AG04450 (cell line): ENCODE data around the gene BNIP1. TPM values are rescaled to one million over a fixed set of nuclear protein-coding genes. Genes with fewer than 3 reads are reported as not detected.

Experiments
- CTCF ChIA-PET: fragments of 300-600, 350-600 bp; formaldehyde crosslinking; extraction: SDS; loops from one replicate; lab custom pipeline; 2022; ENCODE audit warnings: antibody characterized with exemption, inconsistent platforms; lab: Charles Lee
- POLR2A ChIA-PET: fragments of 350-600 bp; formaldehyde crosslinking; extraction: SDS; loops from one replicate; lab custom pipeline; 2021; ENCODE audit warnings: antibody characterized with exemption, inconsistent platforms; lab: Yijun Ruan, JAX
- DNase-seq: peaks from one replicate; pipeline ENCODE4 v3.0.0-alpha.2; 2011; ENCODE audit warnings: low read depth, low spot score
- H3K27ac ChIP-seq: one replicate; pipeline ENCODE4 v1.5.1; 2012; ENCODE audit warnings: low read depth, low read length, control low read depth
- H3K27me3 ChIP-seq: one replicate; pipeline ENCODE4 v1.6.0; 2012; ENCODE audit warnings: low read length; ENCODE audit not compliant: control insufficient read depth, insufficient read depth
- H3K4me3 ChIP-seq: 2 replicates; pipeline ENCODE4 v1.5.1; 2011; ENCODE audit warnings: mild to moderate bottlenecking, low read depth, low read length, control low read depth
- H3K9me3 ChIP-seq: 2 replicates; pipeline ENCODE4 v1.5.1; 2012; ENCODE audit warnings: low read length; ENCODE audit not compliant: control insufficient read depth, insufficient read depth
- CTCF ChIP-seq: IDR thresholded peaks from 2 replicates; pipeline ENCODE4 v1.5.1; 2011; ENCODE audit warnings: low read depth, low read length, control low read depth, inconsistent platforms
- polyA plus RNA-seq: library from polyadenylated mRNA; depleted of rRNA; stranded (reverse); fragments of >200 nt; gene quantifications from 2 replicates; pipeline ENCODE4 v1.2.3, GENCODE V29; 2011

The BNIP1 gene
- polyA plus RNA-seq, 1 experiment: 23.5 TPM

GRCh38 chr5:173197375-173197891 lies 53.1 kb downstream of the BNIP1 start:
- peaks cover 10% of the 10 kb centered on the region for H3K9me3 ChIP-seq
- no peak overlapping the region for H3K27ac ChIP-seq
- no peak overlapping the region for H3K4me3 ChIP-seq
- TF ChIP-seq CTCF: no peak
- POLR2A ChIA-PET: no interaction called here
- DNase-seq: no peak
- peaks cover 41% of the 10 kb centered on the region for H3K27me3 ChIP-seq
- CTCF ChIA-PET: no interaction called here

- Histone ChIP-seq H3K27ac (no peak overlapping the region), H3K4me3 (no peak overlapping the region), H3K9me3 (peaks cover 10% of the 10 kb centered on the region), H3K27me3 (peaks cover 41% of the 10 kb centered on the region)
- CTCF ChIA-PET: no interaction called here
- POLR2A ChIA-PET: no interaction called here
- no peak for TF ChIP-seq CTCF
- DNase-seq: no peak
Measured at GRCh38 chr5:173198049-173198448, 53.7 kb downstream of the BNIP1 start.

GRCh38 chr5:173200356-173200755 lies 56.0 kb downstream of the BNIP1 start:
- ChIA-PET CTCF (no interaction called here), POLR2A (no interaction called here)
- no peak for TF ChIP-seq CTCF
- peaks cover 32% of the 10 kb centered on the region for H3K27me3 ChIP-seq
- H3K27ac ChIP-seq: no peak overlapping the region
- no peak for DNase-seq
- H3K9me3 ChIP-seq: peaks cover 10% of the 10 kb centered on the region
- no peak overlapping the region for H3K4me3 ChIP-seq

- Histone ChIP-seq H3K4me3 (no peak overlapping the region), H3K27ac (no peak overlapping the region), H3K27me3 (peaks cover 29% of the 10 kb centered on the region), H3K9me3 (peaks cover 10% of the 10 kb centered on the region)
- ChIA-PET CTCF (interaction anchor here (1.1 to 1.9 kb wide), 3 partner anchors 36 to 489 kb away, joined by 4 to 5 read pairs (median 5); no protein-coding TSS in a partner anchor), POLR2A (interaction anchor here (0.7 to 0.9 kb wide), 2 partner anchors 15 to 24 kb away, joined by 3 to 4 read pairs; no protein-coding TSS in a partner anchor)
- no peak for TF ChIP-seq CTCF
- peak; percentile 16 for DNase-seq
Measured at GRCh38 chr5:173201636-173202265, 57.4 kb downstream of the BNIP1 start.

- POLR2A ChIA-PET: interaction anchor here (0.6 to 0.9 kb wide), 2 partner anchors 19 to 24 kb away, joined by 3 to 4 read pairs; no protein-coding TSS in a partner anchor
- TF ChIP-seq CTCF: no peak
- CTCF ChIA-PET: interaction anchor here (1.1 to 1.9 kb wide), 3 partner anchors 37 to 489 kb away, joined by 4 to 5 read pairs (median 5); no protein-coding TSS in a partner anchor
Measured at GRCh38 chr5:173202266-173202875, 58.0 kb downstream of the BNIP1 start.

More at GRCh38 chr5:173202266-173202875, 58.0 kb downstream of the BNIP1 start:
- Histone ChIP-seq H3K27me3 (peaks cover 28% of the 10 kb centered on the region), H3K4me3 (no peak overlapping the region), H3K9me3 (peaks cover 10% of the 10 kb centered on the region), H3K27ac (no peak overlapping the region)
- no peak for DNase-seq
